SK-MEL-5 (cell line): Measurements from ENCODE around the gene TNFRSF8. TPM values are rescaled to one million over a fixed set of nuclear protein-coding genes. Genes with fewer than 3 reads are reported as not detected.
A peak's percentile ranks its signal among the peaks of the same experiment; 100 is the strongest.

ENCODE experiments used
- DNase-seq: peaks from one replicate; pipeline ENCODE4 v3.0.0-alpha.2; 2016; ENCODE audit warnings: low read depth, low spot score
- in situ Hi-C: cut with HindIII; loops from 2 replicates; pipeline ENCODE4 v1.10.0; 2016; ENCODE audit warnings: low sequenced_read_pairs, high pct_unique_total_duplicates, low pct_unique_long_range_greater_than_20kb
- total RNA-seq: library from RNA; depleted of rRNA; stranded (reverse); fragments of >200 nt; shearing (Covaris generic); gene quantifications from 2 replicates; pipeline ENCODE4 v1.2.3, GENCODE V29; 2014

Gene TNFRSF8
- total RNA-seq, 1 experiment from 2014 or later = not detected

GRCh38 chr1:12142141-12142823 is 79.2 kb downstream of the TNFRSF8 start:
- no peak for DNase-seq
- in situ Hi-C loops = no loop called here

GRCh38 chr1:12142891-12143630 is 80.0 kb downstream of the TNFRSF8 start:
- in situ Hi-C loops = no loop called here
- DNase-seq = no peak

DNA sequence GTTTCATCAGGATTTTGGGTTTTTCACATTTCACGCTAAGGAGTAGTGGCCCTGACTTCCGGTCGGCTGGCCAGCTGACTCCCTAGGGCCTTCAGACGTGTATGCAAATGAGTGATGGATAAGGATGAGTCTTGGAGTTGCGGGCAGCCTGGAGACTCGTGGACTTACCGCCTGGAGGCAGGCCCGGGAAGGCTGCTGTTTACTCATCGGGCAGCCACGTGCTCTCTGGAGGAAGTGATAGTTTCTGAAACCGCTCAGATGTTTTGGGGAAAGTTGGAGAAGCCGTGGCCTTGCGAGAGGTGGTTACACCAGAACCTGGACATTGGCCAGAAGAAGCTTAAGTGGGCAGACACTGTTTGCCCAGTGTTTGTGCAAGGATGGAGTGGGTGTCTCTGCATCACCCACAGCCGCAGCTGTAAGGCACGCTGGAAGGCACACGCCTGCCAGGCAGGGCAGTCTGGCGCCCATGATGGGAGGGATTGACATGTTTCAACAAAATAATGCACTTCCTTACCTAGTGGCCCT is 80.6 kb downstream of the TNFRSF8 start:
- DNase-seq = peak; percentile 90
- in situ Hi-C loops = no loop called here

DNA sequence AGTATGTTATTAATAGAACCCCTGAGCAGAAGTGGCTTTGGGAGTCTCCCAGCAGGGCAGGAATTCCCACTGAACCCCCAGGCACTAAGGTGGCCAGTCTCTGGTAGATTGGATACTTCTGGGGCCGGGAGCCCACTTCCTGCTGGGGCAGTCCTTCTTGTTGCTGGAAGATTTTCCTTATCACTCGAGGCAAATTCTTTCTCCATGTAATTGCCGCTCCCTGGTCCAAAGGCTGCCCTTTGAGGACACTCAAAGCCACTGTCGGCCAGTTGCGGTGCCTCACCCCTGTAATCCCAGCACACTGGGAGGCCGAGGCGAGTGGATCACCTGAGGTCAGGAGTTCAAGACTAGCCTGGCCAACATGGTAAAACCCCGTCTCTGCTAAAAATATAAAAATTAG is 81.1 kb downstream of the TNFRSF8 start:
- in situ Hi-C loops = no loop called here
- no peak for DNase-seq

GRCh38 chr1:12144969-12145368 is 81.9 kb downstream of the TNFRSF8 start:
- no peak for DNase-seq
- in situ Hi-C loops = no loop called here

DNA sequence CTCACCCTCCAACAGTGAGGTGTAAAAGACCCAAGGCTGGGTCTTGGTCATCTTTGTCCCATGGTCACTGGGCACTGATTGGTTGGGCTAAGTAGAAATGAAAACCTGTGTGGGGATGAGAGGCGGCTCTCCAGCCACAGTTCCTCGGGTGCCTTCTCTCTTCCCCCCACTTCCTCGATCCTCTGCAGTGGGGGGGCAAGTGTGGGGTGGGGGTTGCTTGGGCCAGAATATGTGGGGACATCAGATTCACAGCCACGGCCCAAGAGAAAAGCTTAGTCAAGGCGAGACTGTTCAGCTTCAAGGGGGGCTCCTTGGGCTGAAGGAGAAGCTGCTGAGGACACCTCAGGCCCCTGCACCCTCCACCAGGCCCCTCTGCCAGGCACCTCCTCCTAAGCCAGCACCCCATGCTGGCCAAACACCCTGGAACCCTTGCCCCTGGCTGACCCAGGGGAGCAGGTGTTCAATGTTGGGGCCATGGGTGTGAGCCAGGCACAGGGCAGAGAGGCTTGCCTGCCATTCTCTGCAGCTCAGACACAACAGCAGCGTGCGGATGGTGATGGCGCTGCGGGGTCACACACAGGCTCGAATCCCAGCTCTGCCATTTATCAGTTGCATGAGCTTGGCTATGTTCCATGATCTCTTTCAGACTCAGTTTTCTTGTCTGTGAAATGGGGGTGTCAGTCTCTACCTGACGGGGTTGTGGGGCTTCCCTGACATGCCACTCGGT is 82.7 kb downstream of the TNFRSF8 start:
- in situ Hi-C loops = no loop called here
- DNase-seq = no peak

GRCh38 chr1:12146343-12147112 is 83.4 kb downstream of the TNFRSF8 start:
- in situ Hi-C loops = no loop called here
- DNase-seq = no peak

GRCh38 chr1:12147201-12147701 is 84.1 kb downstream of the TNFRSF8 start:
- in situ Hi-C loops = no loop called here
- no peak for DNase-seq

DNA sequence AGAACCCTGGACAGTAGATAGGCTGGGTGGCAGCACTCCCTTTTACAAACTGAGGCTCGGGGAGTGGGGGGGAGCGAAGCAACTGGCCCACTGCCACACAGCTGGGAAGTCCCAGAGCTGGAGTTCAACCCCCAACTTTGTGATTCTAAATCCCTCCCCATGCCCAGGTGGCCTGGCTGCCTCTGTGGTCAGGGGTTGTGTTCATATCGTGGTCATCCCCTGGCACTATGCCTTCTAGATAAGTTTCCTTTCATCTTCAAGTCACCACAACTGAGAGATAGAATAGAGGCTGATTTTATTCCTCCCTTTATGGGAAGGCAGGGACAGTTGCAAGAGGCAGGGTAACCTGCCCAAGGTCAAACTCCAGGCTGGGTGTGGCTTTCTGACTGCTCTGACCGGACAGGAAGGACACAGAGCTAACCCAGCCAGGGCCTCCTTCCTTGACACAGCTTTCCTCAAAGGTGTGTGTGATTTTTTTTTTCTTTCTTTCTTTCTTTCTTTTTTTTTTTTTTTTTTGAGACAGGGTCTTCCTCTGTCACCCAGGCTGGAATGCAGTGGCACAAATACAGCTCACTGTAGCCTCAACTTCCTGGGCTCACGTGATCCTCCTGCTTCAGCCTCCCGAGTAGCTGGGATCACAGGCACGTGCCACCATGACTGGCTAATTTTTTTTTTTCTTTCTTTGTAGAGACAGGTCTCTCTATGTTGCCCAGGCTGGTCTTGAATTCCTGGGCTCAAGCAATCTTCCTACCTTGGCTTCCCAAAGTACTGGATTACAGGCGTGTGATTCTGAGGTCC is 85.3 kb downstream of the TNFRSF8 start:
- DNase-seq = no peak
- in situ Hi-C loops = no loop called here

- in situ Hi-C loops = no loop called here
- no peak for DNase-seq
Measured at GRCh38 chr1:12148958-12149790, 86.1 kb downstream of the TNFRSF8 start.

- in situ Hi-C loops = no loop called here
- DNase-seq = no peak
Measured at GRCh38 chr1:12149791-12150175, 86.7 kb downstream of the TNFRSF8 start.

DNA sequence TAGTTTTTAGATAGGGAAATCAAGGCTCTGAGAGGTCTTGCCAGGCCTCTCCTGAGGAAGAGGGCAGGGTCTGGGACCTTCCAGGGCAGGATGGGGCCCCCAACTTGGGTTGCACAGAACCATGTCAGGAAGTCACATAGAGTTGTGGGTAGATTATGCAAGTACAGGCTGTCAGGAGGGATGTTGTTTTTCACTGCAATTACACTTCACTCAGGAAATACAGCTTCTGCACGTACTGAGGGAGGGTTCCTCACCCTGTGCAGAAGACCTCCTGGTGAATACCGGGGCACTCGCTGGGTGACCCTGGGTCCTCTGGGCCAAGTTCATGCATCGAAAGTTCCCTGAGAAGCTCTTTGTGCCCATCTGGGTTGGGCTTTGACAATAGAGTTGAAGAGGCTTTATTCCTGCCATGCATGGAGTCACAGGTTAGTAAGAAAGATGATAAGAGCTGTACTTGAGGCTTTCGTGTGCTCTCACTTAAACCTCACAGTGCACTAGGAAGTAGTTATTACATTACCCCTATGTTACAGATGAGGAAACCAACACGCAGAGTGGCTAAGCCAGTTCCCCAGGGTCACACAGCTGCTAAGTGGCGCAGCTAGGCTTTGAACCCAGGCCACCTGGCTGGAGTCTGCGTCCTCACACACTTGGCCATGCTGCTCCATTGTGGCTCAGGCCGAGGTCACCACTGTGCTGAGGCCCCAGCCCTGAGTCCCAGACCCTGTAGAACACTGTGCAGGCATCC is 87.5 kb downstream of the TNFRSF8 start:
- no peak for DNase-seq
- in situ Hi-C loops = no loop called here

DNA sequence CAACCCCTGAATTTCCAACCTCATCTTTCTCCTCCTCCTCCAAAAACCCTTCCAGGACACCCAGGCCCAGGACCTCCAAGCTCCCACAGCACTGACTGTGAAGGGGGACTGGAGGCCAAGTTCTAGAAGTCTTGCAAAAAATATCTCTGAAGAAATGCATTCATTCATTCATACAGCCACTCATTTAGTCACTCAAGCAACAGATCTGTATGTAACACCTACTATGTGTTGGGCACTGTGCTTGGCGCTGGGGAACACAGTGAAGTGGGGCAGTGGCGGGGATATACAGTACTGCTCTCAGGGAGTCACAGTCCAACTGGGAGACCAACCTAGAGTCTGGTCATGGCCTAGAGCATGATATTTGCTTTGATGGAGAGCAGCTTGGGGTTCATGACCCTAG is 88.4 kb downstream of the TNFRSF8 start:
- in situ Hi-C loops = no loop called here
- no peak for DNase-seq

GRCh38 chr1:12152113-12152891 is 89.2 kb downstream of the TNFRSF8 start:
- DNase-seq = no peak
- in situ Hi-C loops = no loop called here
